Lower leg skin (tissue), 4 donors: Measurements from ENCODE around the gene CMTM3. TPM values are rescaled to one million over a fixed set of nuclear protein-coding genes. Genes with fewer than 3 reads are reported as not detected.
"Not testable (repeated sequence)": the region's sequence is repeated elsewhere in the genome, so short reads cannot be mapped to it uniquely, and the experiment has no call there.

ENCODE experiments used
- DNase-seq, 2 donors: peaks; one replicate each; pipeline ENCODE4 v3.0.0-alpha.2; 2019; ENCODE audit warnings: low spot score in 2 of 2
- H3K4me3 ChIP-seq: fragments of 200-600 bp; sonication (generic); 2 replicates; pipeline ENCODE4 v1.5.1; 2017; ENCODE audit warnings: mild to moderate bottlenecking, low read depth; ENCODE audit not compliant: poor library complexity, severe bottlenecking
- CTCF ChIP-seq, 3 donors: fragments of 450-650 bp; IDR thresholded peaks; one replicate each; pipeline ENCODE4 v1.5.1; 2016; ENCODE audit warnings: antibody characterized with exemption in 3 of 3, mild to moderate bottlenecking in 3 of 3, moderate library complexity in 2 of 3
- POLR2A ChIP-seq, 2 donors: fragments of 450-650 bp; IDR thresholded peaks; one replicate each; pipeline ENCODE4 v1.6.1; 2016 to 2017; ENCODE audit warnings: antibody characterized with exemption in 2 of 2, mild to moderate bottlenecking in 1 of 2, moderate library complexity in 1 of 2
- WGBS, 2 donors: methylation state at CpG; one replicate each; pipeline ENCODE4 v1.1.5; 2018; 5-methylcytosine and 5-hydroxymethylcytosine counted together
- intact Hi-C: fragments of 100-400 bp; cut with DNase I; formaldehyde crosslinking; loops from one replicate; pipeline ENCODE4 v1.15.0; 2023; ENCODE audit warnings: low total_unique reads
- total RNA-seq, 4 donors: library from RNA; depleted of rRNA; stranded (reverse); fragments of >200 nt; gene quantifications; one replicate each; pipeline ENCODE4 v1.1.0, GENCODE V29; 2016

Gene CMTM3
- total RNA-seq, 4 donors from 2014 or later = 7.9 to 15.9 (median 10.0) TPM

GRCh38 chr16:66608241-66609138 lies 4.0 kb downstream of the CMTM3 start:
- no peak overlapping the region for H3K4me3 ChIP-seq
- peak; percentile 76 to 97 for DNase-seq
- no peak for TF ChIP-seq POLR2A (IDR thresholded peaks at IDR 0.05)
- peak in 1 of 3 donors; percentile 35 for TF ChIP-seq CTCF (IDR thresholded peaks at IDR 0.05)
- WGBS, 2 donors = 46 to 58% methylated on average over 11 to 14 of the region's 17 CpGs
- intact Hi-C loops = no loop called here

GRCh38 chr16:66609139-66609510 lies 4.6 kb downstream of the CMTM3 start:
- 71 to 84% methylated on average over 12 of the region's 12 CpGs for WGBS, 2 donors
- intact Hi-C loops = no loop called here
- no peak overlapping the region for H3K4me3 ChIP-seq
- no peak for TF ChIP-seq POLR2A (IDR thresholded peaks at IDR 0.05)
- TF ChIP-seq CTCF (IDR thresholded peaks at IDR 0.05) = no peak
- no peak for DNase-seq

DNA sequence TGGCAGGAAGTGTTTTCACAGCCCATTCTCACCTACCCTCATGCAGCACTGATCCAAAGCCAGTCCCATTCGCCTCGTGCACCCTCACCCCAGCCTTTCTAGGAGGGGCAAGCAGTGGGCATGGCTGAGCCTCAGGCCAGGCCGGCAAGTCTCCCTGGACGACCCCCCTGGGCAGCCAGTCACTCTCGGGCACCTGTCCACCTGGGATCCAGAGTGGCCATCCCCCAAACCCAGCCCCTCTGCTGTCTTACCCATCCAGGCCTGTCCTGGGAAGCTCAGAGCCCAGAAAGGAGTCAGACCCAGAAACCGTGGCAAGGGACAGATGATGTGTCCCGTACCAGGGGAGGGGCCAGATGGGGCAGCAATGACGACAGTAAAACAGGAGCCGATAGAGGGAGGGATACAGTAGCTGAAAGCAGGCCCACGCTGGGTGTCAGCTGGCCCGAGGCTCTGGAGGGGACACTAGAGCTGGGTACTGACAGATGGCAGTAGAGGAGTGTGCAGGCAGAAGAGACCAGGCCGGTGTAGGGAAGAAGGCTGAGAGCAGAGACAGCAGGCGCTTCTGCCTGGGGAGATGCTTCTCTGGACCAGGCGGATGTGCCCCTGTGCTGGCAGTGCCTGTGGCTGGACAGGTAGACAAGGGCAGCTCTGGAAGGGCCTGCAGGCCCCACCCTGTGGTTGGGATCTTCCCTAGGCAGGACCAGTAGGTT lies 5.8 kb downstream of the CMTM3 start:
- DNase-seq = no peak
- H3K4me3 ChIP-seq = no peak overlapping the region
- WGBS, 2 donors = 84 to 89% methylated on average over 14 of the region's 14 CpGs
- TF ChIP-seq CTCF (IDR thresholded peaks at IDR 0.05) (no peak), POLR2A (IDR thresholded peaks at IDR 0.05) (no peak)
- intact Hi-C loops = loop anchor here (10.0 kb wide), 1 partner anchor 205 kb away; no protein-coding TSS in a partner anchor

GRCh38 chr16:66611911-66612310 lies 7.4 kb downstream of the CMTM3 start:
- DNase-seq, H3K4me3 ChIP-seq: not testable (repeated sequence)
- 89 to 93% methylated on average over 8 of the region's 8 CpGs for WGBS, 2 donors
- intact Hi-C loops = loop anchor here (10.0 kb wide), 1 partner anchor 207 kb away; no protein-coding TSS in a partner anchor

GRCh38 chr16:66612422-66612821 lies 7.9 kb downstream of the CMTM3 start:
- H3K4me3 ChIP-seq = no peak overlapping the region
- no peak for DNase-seq
- no peak for TF ChIP-seq CTCF (IDR thresholded peaks at IDR 0.05)
- no peak for TF ChIP-seq POLR2A (IDR thresholded peaks at IDR 0.05)
- WGBS, 2 donors = 82 to 86% methylated on average over 14 of the region's 14 CpGs
- intact Hi-C loops = loop anchor here (10.0 kb wide), 1 partner anchor 208 kb away; no protein-coding TSS in a partner anchor
